ENCODE measurements around the gene FGF12.

The FGF12 gene

GRCh38 chr3:192332386-192333291, 394.7 kb downstream of the FGF12 start:
- Histone ChIP-seq H3K27ac (ENCODE audit: low read depth, low read length) (peak overlapping the region; percentile 41; the same call in 1 of the 2 replicates), H3K9ac (ENCODE audit: low read depth, low read length) (no peak overlapping the region), H3K4me3 (ENCODE audit: low read length) (0 out of 2 replicates have a peak overlapping the region, but pooled peaks have one; percentile 12), H3K9me3 (ENCODE audit: insufficient read depth, low read depth, low read length) (no peaks in the 10 kb centered on the region), H3K27me3 (ENCODE audit: insufficient read depth, low read length) (no peaks in the 10 kb centered on the region), H3K4me1 (ENCODE audit: insufficient read depth, low read length) (peaks cover 19% of the 10 kb centered on the region), H3K36me3 (ENCODE audit: insufficient read depth, low read length) (no peaks in the 10 kb centered on the region)
- WGBS, result 36% methylated on average over 5 of the region's 6 CpGs

GRCh38 chr3:192331749-192332385, 395.5 kb downstream of the FGF12 start:
- no peak overlapping the region for H3K4me3 ChIP-seq (ENCODE audit: low read length)
- WGBS, result no CpG with 5 or more reads among the region's 3 CpGs
- peaks cover 19% of the 10 kb centered on the region for H3K4me1 ChIP-seq (ENCODE audit: insufficient read depth, low read length)
- H3K27ac ChIP-seq (ENCODE audit: low read depth, low read length), result no peak overlapping the region
- H3K9me3 ChIP-seq (ENCODE audit: insufficient read depth, low read depth, low read length), result no peaks in the 10 kb centered on the region
- H3K36me3 ChIP-seq (ENCODE audit: insufficient read depth, low read length), result no peaks in the 10 kb centered on the region
- H3K27me3 ChIP-seq (ENCODE audit: insufficient read depth, low read length), result no peaks in the 10 kb centered on the region
- H3K9ac ChIP-seq (ENCODE audit: low read depth, low read length), result no peak overlapping the region

DNA sequence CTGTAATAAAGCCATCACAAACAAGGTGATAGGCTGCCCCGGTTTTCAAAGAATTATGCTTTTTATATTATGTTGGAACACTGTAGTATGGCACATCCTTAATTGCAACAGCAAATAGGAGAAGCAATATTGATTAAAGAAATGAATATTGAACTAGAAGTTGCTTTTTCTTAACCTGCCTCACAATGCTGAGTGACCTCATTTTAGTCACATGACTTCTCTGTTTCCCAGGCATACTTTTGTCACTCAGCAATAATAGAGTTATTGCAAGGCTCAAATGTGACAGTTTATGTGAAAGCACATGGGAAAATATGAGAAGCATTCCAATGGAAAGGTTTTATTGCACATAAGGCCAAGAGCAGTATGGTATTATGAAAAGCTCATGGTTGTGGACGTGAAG, 400.7 kb downstream of the FGF12 start:
- Histone ChIP-seq H3K4me3 (ENCODE audit: low read length) (no peak overlapping the region), H3K27ac (ENCODE audit: low read depth, low read length) (no peak overlapping the region), H3K9me3 (ENCODE audit: insufficient read depth, low read depth, low read length) (no peaks in the 10 kb centered on the region), H3K36me3 (ENCODE audit: insufficient read depth, low read length) (no peaks in the 10 kb centered on the region), H3K27me3 (ENCODE audit: insufficient read depth, low read length) (no peaks in the 10 kb centered on the region), H3K4me1 (ENCODE audit: insufficient read depth, low read length) (no peaks in the 10 kb centered on the region), H3K9ac (ENCODE audit: low read depth, low read length) (no peak overlapping the region)
- WGBS, result 100% methylated on average over 1 of the region's 2 CpGs

DNA sequence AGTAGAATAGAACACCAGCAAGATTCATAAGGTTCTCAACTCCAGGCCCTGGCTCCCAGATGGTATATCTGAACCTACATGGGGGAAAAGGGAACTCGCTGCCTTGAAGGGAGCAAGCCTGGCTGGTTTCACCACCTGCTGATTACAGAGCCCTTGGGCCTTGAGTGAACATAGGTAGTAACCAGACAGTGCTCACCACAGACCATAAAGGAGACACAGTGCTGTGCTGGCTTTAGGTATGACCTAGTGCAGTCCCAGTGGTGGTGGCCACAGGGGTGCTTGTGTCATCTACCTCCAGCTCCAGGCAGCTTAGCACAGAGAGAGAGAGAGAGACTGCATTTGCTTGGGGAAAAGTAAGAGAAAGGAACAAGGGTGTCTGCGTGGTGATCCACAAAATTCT, 409.8 kb downstream of the FGF12 start:
- H3K4me3 ChIP-seq (ENCODE audit: low read length), result no peak overlapping the region
- H3K9ac ChIP-seq (ENCODE audit: low read depth, low read length), result no peak overlapping the region
- H3K27ac ChIP-seq (ENCODE audit: low read depth, low read length), result no peak overlapping the region
- no peaks in the 10 kb centered on the region for H3K27me3 ChIP-seq (ENCODE audit: insufficient read depth, low read length)
- H3K9me3 ChIP-seq (ENCODE audit: insufficient read depth, low read depth, low read length), result no peaks in the 10 kb centered on the region
- 97% methylated on average over 2 of the region's 2 CpGs for WGBS
- H3K4me1 ChIP-seq (ENCODE audit: insufficient read depth, low read length), result no peaks in the 10 kb centered on the region
- H3K36me3 ChIP-seq (ENCODE audit: insufficient read depth, low read length), result no peaks in the 10 kb centered on the region

DNA sequence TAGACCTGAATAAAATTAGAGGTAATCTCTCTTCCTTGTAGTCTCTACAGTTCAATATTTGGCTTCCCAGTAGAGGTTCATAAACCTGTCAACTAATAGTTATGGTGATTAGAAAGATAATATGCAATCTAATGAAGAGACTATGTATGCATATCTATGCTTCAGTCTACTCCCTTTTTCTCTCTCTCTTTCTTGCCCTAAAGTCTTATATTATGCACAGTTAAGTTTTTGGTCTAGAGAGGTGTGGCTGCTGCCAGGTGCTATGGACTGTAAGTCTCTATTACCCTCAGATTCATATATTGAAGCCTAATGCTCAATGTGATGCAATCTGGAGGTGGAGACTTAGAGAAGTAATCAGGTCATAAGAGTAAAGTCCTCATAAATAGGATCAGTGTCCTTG, 413.7 kb downstream of the FGF12 start:
- no peaks in the 10 kb centered on the region for H3K27me3 ChIP-seq (ENCODE audit: insufficient read depth, low read length)
- no peak overlapping the region for H3K4me3 ChIP-seq (ENCODE audit: low read length)
- H3K4me1 ChIP-seq (ENCODE audit: insufficient read depth, low read length), result no peaks in the 10 kb centered on the region
- no peaks in the 10 kb centered on the region for H3K36me3 ChIP-seq (ENCODE audit: insufficient read depth, low read length)
- no peaks in the 10 kb centered on the region for H3K9me3 ChIP-seq (ENCODE audit: insufficient read depth, low read depth, low read length)
- H3K9ac ChIP-seq (ENCODE audit: low read depth, low read length), result no peak overlapping the region
- no peak overlapping the region for H3K27ac ChIP-seq (ENCODE audit: low read depth, low read length)

DNA sequence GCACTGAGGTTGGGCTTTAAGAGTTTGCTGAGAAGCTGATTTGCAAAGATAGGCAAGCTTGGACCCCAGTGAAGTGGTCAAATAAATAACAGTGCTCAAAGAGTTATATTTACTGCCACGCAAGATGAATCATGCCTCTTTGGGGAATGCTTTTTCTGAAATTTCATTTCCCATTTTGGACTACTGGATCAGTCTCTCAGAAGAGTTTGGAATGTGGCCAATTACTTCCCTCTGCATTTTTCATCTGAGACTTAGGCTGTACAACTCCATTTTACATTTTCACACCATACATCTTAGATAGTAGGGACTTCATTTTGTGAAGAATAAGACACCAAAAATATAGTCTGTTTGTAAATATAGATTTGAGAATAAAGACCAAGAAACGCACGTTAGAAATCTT, 419.7 kb downstream of the FGF12 start:
- Histone ChIP-seq H3K27me3 (ENCODE audit: insufficient read depth, low read length) (no peaks in the 10 kb centered on the region), H3K4me1 (ENCODE audit: insufficient read depth, low read length) (no peaks in the 10 kb centered on the region), H3K9ac (ENCODE audit: low read depth, low read length) (no peak overlapping the region), H3K4me3 (ENCODE audit: low read length) (no peak overlapping the region), H3K27ac (ENCODE audit: low read depth, low read length) (no peak overlapping the region), H3K9me3 (ENCODE audit: insufficient read depth, low read depth, low read length) (no peaks in the 10 kb centered on the region), H3K36me3 (ENCODE audit: insufficient read depth, low read length) (no peaks in the 10 kb centered on the region)
- 96% methylated on average over 1 of the region's 3 CpGs for WGBS

DNA sequence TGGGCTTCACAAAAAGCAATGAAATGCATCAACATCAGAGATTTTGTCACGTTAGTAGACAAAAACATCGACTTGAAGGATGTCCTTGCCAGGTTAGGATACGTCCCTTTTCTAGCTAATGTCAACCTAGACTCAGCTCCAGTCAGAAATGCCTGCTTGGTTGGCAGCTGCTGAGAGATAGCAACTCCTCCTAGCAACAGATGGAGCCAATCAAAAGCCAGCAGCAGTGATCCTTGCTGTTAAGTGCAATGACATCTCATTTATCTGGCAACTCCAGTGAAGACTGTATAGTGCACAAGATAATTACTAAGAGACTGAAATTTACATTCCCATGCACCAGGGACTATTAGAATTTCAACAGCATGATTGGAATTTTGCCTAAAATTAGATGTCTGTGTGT, 424.1 kb downstream of the FGF12 start:
- Histone ChIP-seq H3K4me3 (ENCODE audit: low read length) (no peak overlapping the region), H3K9ac (ENCODE audit: low read depth, low read length) (no peak overlapping the region), H3K4me1 (ENCODE audit: insufficient read depth, low read length) (no peaks in the 10 kb centered on the region), H3K9me3 (ENCODE audit: insufficient read depth, low read depth, low read length) (no peaks in the 10 kb centered on the region), H3K27me3 (ENCODE audit: insufficient read depth, low read length) (no peaks in the 10 kb centered on the region), H3K36me3 (ENCODE audit: insufficient read depth, low read length) (no peaks in the 10 kb centered on the region), H3K27ac (ENCODE audit: low read depth, low read length) (no peak overlapping the region)
- WGBS, result 90% methylated on average over 3 of the region's 3 CpGs

DNA sequence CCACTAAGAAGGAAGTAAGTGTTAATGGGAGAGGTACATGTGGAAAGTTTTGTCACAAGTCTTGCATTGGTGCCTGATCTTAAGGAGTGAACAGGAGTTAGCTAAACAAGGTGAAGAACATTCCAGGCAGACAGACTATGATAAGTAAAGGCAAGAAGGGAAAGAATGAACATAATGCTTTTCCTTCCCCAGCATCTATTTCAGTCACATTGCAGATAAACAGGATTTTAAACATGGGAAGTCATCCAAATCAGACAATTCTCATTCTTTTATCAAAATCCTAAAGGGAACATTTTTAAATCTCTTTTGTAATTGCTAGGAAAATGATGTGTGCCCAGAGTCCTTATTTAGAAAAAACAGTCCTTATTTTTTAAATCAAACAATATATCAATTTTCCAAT, 424.6 kb downstream of the FGF12 start:
- Histone ChIP-seq H3K27ac (ENCODE audit: low read depth, low read length) (no peak overlapping the region), H3K4me1 (ENCODE audit: insufficient read depth, low read length) (no peaks in the 10 kb centered on the region; the same call in 1 of the 2 replicates), H3K9me3 (ENCODE audit: insufficient read depth, low read depth, low read length) (no peaks in the 10 kb centered on the region), H3K36me3 (ENCODE audit: insufficient read depth, low read length) (no peaks in the 10 kb centered on the region), H3K9ac (ENCODE audit: low read depth, low read length) (no peak overlapping the region), H3K4me3 (ENCODE audit: low read length) (no peak overlapping the region), H3K27me3 (ENCODE audit: insufficient read depth, low read length) (no peaks in the 10 kb centered on the region)

GRCh38 chr3:192299921-192300320, 427.4 kb downstream of the FGF12 start:
- H3K4me1 ChIP-seq (ENCODE audit: insufficient read depth, low read length), result peaks cover 7% of the 10 kb centered on the region
- H3K36me3 ChIP-seq (ENCODE audit: insufficient read depth, low read length), result no peaks in the 10 kb centered on the region
- no peak overlapping the region for H3K4me3 ChIP-seq (ENCODE audit: low read length)
- H3K27ac ChIP-seq (ENCODE audit: low read depth, low read length), result no peak overlapping the region
- H3K9ac ChIP-seq (ENCODE audit: low read depth, low read length), result no peak overlapping the region
- WGBS, result 96% methylated on average over 1 of the region's 1 CpG
- H3K9me3 ChIP-seq (ENCODE audit: insufficient read depth, low read depth, low read length), result no peaks in the 10 kb centered on the region
- no peaks in the 10 kb centered on the region for H3K27me3 ChIP-seq (ENCODE audit: insufficient read depth, low read length)

- Histone ChIP-seq H3K4me1 (ENCODE audit: insufficient read depth, low read length) (peaks cover 7% of the 10 kb centered on the region), H3K4me3 (ENCODE audit: low read length) (no peak overlapping the region)
- 98% methylated on average over 4 of the region's 4 CpGs for WGBS
These were observed 430.5 kb downstream of the FGF12 start for GRCh38 chr3:192296845-192297244.

DNA sequence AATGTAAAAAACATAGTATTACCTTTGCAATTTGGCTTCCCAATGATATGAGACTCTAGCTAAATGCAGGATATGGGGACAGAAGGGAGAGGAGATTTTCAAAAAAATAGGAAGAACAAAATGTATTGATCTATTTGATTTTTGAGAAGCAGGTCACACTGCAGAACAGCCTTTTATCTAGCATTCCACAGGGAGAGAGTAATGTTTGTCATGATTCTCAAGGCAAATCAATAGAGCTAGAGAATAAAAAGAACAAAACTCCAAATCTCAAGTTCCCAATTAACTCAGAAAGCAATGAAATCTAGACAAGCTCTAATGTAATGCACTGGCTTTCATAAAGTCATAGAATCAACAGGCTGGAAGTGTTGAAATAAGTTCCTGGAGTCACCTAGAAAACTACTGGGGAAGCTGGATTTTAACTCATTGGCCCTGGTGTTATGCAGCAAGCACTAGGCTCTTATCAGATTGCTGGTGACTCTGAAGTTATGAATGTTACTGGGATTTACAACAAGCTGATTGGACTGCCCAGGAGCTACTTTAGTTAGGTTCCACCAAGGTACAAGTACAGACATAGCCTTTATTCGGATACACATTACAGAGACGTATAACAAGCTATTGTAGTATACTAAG, 442.8 kb downstream of the FGF12 start:
- no peaks in the 10 kb centered on the region for H3K4me1 ChIP-seq (ENCODE audit: insufficient read depth, low read length)
- H3K9me3 ChIP-seq (ENCODE audit: insufficient read depth, low read depth, low read length), result no peaks in the 10 kb centered on the region
- no peak overlapping the region for H3K4me3 ChIP-seq (ENCODE audit: low read length)
- H3K27ac ChIP-seq (ENCODE audit: low read depth, low read length), result no peak overlapping the region
- no peaks in the 10 kb centered on the region for H3K36me3 ChIP-seq (ENCODE audit: insufficient read depth, low read length)
- H3K9ac ChIP-seq (ENCODE audit: low read depth, low read length), result no peak overlapping the region
- WGBS, result 97% methylated on average over 2 of the region's 2 CpGs
- no peaks in the 10 kb centered on the region for H3K27me3 ChIP-seq (ENCODE audit: insufficient read depth, low read length)

More at GRCh38 chr3:192296845-192297244, 430.5 kb downstream of the FGF12 start:
- Histone ChIP-seq H3K9ac (ENCODE audit: low read depth, low read length) (no peak overlapping the region), H3K36me3 (ENCODE audit: insufficient read depth, low read length) (no peaks in the 10 kb centered on the region), H3K9me3 (ENCODE audit: insufficient read depth, low read depth, low read length) (no peaks in the 10 kb centered on the region), H3K27ac (ENCODE audit: low read depth, low read length) (no peak overlapping the region), H3K27me3 (ENCODE audit: insufficient read depth, low read length) (no peaks in the 10 kb centered on the region)
